GM18511 (cell line): ENCODE data around the gene TSHZ2.
"Not testable (repeated sequence)": the region's sequence is repeated elsewhere in the genome, so short reads cannot be mapped to it uniquely, and the experiment has no call there.

Source experiments
- ATAC-seq: cut with Tn5 transposase; IDR thresholded peaks from one replicate; pipeline ENCODE4 v1.9.1; 2021; ENCODE audit warnings: mild to moderate bottlenecking, moderate library complexity; ENCODE audit not compliant: unreplicated experiment

TSHZ2 gene

GRCh38 chr20:53434662-53435061, 462.5 kb downstream of the TSHZ2 start:
- ATAC-seq, result no peak

DNA sequence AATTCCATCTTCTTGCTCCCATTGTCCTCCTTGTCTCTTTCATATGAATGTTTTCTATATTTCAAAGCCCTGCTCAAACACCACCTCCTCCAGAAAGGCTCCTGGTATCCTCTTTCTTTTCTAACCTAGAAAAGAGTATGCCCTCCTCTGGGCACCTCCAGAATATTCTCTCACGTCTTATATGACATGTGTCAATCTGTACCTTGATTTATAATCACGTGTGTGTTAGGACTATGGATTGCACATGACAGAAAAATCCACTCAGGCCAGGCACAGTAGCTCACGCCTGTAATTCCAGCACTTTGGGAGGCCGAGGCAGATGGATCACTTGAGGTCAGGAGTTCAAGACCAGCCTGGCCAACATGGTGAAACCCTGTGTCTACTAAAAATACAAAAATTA, 464.8 kb downstream of the TSHZ2 start:
- ATAC-seq, result not testable (repeated sequence)

DNA sequence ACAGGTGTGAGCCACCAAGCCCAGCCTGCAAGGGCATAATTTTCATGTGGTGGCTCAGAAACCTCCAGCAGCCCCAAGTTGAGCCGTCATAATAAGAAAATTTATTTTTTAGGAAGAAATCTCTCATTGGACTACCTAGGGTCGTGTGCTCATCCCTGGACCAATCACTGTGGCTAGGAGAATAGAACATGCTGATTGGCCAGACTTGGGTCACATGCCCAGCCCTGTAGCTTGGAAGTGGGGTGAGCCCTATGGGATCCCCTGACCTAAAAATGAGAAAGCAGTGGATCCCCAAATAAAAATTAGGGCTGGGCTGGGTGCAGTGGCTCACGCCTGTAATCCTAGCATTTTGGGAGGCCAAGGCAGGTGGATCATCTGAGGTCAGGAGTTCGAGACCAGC, 466.2 kb downstream of the TSHZ2 start:
- no peak for ATAC-seq

- ATAC-seq, result no peak
Observed at GRCh38 chr20:53439046-53439445, 466.9 kb downstream of the TSHZ2 start.

- no peak for ATAC-seq
Observed at GRCh38 chr20:53439616-53440015, 467.5 kb downstream of the TSHZ2 start.

- no peak for ATAC-seq
Observed at GRCh38 chr20:53444401-53445149, 472.4 kb downstream of the TSHZ2 start.

GRCh38 chr20:53445321-53445731, 473.2 kb downstream of the TSHZ2 start:
- no peak for ATAC-seq

GRCh38 chr20:53445932-53446331, 473.8 kb downstream of the TSHZ2 start:
- ATAC-seq, result no peak

GRCh38 chr20:53447316-53447715, 475.2 kb downstream of the TSHZ2 start:
- no peak for ATAC-seq

DNA sequence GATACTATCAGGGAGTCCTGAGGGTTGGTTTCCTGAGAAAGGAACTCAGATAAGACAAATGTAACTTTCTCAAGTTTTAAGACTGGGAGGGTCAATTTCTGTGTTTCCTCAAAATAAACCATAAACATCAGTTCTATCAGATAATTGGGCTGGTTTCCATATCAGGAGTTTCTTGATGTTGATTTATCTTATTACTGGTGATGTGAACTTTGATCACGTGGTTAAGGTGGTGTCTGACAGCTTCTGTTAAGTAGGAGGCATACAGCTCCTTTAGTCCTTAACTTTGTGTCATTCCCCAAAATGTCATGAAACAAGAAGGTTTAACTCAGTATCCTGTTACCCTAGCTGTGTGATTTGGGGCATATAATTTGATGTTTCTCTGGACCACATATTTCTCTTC, 476.3 kb downstream of the TSHZ2 start:
- ATAC-seq, result no peak

DNA sequence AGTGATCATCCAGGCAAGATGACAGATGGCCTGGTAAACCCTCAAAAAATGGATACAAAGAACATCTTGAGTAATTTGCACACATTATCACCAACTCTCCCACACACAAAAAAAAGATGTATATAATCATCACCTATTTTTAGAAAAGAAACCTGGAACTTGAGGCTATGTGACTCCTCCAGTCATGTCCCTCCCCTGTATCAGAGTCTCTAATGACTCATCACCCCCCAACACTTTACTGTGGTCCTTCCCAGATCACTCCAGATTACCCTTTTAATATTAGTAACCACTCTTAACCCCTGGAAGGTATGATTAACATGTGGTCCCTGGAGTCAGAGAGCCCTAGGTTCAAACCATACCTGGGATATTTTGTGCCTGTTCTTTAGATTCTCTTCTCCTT, 476.7 kb downstream of the TSHZ2 start:
- ATAC-seq, result no peak

DNA sequence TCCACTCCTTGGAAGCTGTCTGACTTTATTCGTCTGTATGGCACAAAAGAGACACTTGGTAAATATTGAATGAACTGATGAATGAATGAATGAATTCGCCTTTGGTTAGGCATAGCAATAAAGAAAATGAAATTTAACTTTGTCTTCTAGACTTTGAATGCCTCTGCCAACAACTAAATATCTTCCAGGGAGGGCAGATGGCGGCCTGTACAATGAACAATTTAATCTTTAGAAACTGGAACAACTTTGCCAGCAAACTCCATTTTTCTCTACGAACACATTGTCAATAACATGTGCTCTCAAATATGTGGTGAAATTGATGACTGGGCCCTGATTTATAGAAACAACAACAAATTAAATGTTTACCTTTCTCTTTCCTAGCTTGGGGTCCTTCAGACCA, 480.9 kb downstream of the TSHZ2 start:
- ATAC-seq, result no peak

DNA sequence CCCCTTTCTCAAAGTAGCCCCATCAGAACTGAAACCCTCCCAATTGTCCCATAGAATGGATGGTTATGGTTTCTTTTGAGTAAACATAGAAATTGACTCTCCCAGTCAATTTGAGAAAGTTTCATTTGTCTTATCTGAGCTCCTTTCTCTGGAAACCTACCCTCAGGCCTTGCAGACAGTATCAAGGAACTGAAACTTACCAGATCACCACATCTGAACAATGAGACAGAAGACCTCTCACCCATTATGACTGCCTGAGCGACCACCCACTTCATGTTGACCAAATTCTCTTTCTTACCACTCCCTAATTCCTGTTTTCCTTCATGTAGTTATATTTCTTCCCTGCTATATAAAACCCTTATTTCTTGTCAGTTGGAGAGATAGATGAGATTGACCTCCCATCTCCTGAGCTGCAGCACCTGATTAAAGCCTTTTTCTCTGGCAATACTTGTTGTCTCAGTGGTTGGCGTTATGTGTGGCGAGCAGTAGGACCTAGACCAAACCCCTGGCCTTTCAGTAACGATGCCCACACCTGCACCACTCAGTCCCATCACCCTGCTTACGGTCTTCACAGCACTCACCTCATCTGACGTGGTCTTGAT, 482.6 kb downstream of the TSHZ2 start:
- ATAC-seq, result no peak

- ATAC-seq, result no peak
Observed at GRCh38 chr20:53463101-53463972, 491.2 kb downstream of the TSHZ2 start.

GRCh38 chr20:53466279-53466678, 494.1 kb downstream of the TSHZ2 start:
- ATAC-seq, result no peak

DNA sequence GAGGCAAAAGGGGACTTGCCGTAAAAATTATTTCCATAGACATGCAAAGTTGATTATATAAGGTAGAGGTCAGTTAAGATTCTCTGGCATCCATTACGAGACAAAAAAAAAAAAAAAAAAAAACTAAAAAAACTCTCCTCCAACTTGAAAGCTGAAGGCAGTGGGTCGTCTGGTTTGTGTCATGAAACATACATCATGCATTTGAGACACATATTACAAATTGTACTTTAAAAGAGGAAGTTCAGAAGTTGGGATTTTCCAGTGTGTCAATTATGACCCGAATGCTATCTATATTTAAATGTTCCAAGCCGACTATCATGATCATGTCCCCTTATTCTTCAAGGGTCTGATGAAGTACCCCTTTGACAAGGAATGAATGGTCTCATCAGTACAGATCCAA, 496.4 kb downstream of the TSHZ2 start:
- ATAC-seq, result no peak

GRCh38 chr20:53472859-53473258, 500.7 kb downstream of the TSHZ2 start:
- not testable (repeated sequence) for ATAC-seq

DNA sequence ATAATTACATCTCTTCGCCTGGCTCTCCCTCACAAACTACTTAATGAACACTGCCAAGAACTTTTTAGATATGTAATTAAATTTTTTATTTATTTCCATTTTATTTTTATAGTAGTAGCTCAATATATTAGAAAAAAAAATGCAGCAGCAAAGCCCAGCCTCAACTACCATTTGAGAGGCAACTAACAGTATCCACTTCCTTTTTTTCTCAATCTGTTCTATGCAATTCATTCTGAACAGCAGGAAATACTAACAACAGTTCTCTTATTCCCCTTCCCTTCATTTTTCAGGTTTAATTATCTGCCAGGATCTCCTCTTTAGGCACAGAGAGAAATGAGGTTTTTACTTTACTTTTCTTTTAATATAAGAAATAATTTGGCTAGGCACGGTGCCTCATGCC, 508.8 kb downstream of the TSHZ2 start:
- ATAC-seq, result no peak

DNA sequence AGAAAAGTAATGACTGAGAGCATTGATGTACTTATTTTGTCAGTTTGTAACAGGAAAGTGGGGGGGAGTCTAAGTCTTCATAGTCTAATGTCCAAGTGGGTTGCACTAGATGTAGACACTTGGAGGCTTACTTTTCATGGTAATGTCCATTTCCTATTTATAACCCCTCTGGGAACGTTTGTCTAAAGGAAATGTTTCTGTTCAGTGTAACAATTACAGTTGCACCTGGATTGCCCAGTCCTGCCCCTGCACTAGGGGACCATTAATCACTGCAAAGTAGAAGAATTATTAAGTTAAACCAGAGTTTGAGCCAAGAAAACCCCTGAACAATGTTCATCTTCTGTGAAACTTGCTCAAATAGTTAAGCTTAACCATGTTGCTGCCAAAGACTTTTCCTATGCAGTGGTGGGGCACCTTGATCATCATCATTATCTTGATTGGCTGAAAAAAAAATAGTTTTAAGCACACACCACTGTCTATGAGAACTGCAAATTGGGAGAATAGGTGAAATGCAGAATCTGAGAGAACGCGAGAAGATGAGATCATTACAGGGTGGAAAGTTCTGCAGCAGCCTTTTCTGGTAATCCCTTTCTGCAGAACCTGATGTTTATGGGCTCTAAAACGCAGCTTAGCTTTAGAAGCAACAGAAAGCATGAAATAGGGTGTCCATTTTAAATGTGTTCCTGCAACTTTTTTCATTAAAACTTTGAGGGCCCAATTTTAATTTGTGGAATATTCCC, 515.5 kb downstream of the TSHZ2 start:
- no peak for ATAC-seq

DNA sequence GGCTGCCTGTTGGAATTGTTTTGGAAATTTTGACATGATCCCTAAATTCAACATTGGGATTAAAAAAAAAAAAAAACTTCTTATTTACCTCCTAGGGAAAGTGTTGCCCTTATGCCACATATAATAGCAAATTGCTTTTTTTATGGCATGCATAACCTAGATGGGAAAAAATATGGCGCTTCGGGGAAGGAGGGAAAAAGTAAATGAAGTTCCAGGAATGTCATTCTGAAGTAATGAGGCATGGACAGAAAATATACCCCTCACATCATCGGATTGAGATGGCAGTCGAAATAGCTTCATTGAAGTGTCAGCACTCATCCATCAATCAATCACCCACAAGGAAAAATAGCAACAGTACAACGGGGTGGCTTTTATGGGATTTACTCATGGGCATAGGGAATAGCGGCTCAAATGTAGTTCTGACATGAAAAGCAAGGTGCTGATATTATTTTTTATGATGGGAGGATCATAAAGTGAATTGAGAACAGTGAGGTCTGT, 516.7 kb downstream of the TSHZ2 start:
- no peak for ATAC-seq

- no peak for ATAC-seq
Observed at GRCh38 chr20:53489528-53489927, 517.4 kb downstream of the TSHZ2 start.
